K562 (cell line): ENCODE measurements around the gene FAM83F. TPM values are rescaled to one million over a fixed set of nuclear protein-coding genes. Genes with fewer than 3 reads are reported as not detected.

ENCODE experiments used
- ATAC-seq: fragments of 200-7000 bp; cut with Tn5 transposase; 3 replicates; pipeline ENCODE4 v1.9.1; 2020; ENCODE audit warnings: moderate library complexity
- BruUV-seq: library from RNA; stranded (reverse); fragments of 400-500 nt; replicated peaks from 2 replicates; lab custom pipeline; 2021; lab: Mats Ljungman, UMichigan
- CTCF ChIA-PET: fragments of 300-600 bp; formaldehyde crosslinking; extraction: SDS; loops from one replicate; lab custom pipeline; 2021; ENCODE audit warnings: low intra/inter-chr PET ratio; lab: Yijun Ruan, JAX
- POLR2A ChIA-PET: fragments of 300-600, 350-650 bp; sonication (Branson Sonifier 250); formaldehyde crosslinking; extraction: SDS; loops from one replicate; lab custom pipeline; 2021; ENCODE audit warnings: antibody characterized with exemption, inconsistent platforms; lab: Yijun Ruan, JAX
- DNase-seq, 4 experiments: peaks; one replicate each; pipeline versions ENCODE4 v3.0.0 to v3.0.0-alpha.2; 2011 to 2018; ENCODE audit warnings: low spot score in 3 of 4, mixed read lengths in 3 of 4; ENCODE audit errors: extremely low read depth in 1 of 4
- FAIRE-seq: peaks from 2 replicates; lab custom pipeline; 2011; peaks lifted over from hg19 to GRCh38; lab: Jason Lieb, UNC
- H2AFZ ChIP-seq: 2 replicates; pipeline ENCODE4 v1.6.0; 2011; ENCODE audit warnings: low read depth, low read length, control low read depth, inconsistent platforms
- H3K27ac ChIP-seq: fragments of 200-600 bp; 3 replicates; pipeline ENCODE4 v1.8.0; 2011; ENCODE audit warnings: low read depth, mild to moderate bottlenecking, control low read depth, inconsistent platforms, low read length, moderate library complexity, mixed read lengths; ENCODE audit errors: extremely low read depth
- H3K27me3 ChIP-seq, 2 experiments: fragments of 300-600 bp in 1 of 2; 2 replicates in 1 of 2; 3 replicates in 1 of 2; pipeline versions ENCODE4 v1.6.0 to v1.8.0; 2011; ENCODE audit warnings: inconsistent platforms in 2 of 2, low read length in 2 of 2, mild to moderate bottlenecking in 1 of 2, mixed read lengths in 1 of 2, moderate library complexity in 1 of 2; ENCODE audit not compliant: control insufficient read depth in 2 of 2, insufficient read depth in 2 of 2
- H3K36me3 ChIP-seq: fragments of 300-600 bp; 3 replicates; pipeline ENCODE4 v1.8.0; 2011; ENCODE audit warnings: mild to moderate bottlenecking, low read length, inconsistent platforms; ENCODE audit not compliant: control insufficient read depth, insufficient read depth
- H3K4me1 ChIP-seq, 2 experiments: fragments of 200-600 bp in 1 of 2; replicated peaks in 1 of 2; 2 replicates in 1 of 2; 3 replicates in 1 of 2; pipeline versions ENCODE4 v1.5.1 to v1.8.0; 2011; ENCODE audit warnings: inconsistent platforms in 2 of 2, low read length in 2 of 2, mild to moderate bottlenecking in 1 of 2, mixed read lengths in 1 of 2, moderate library complexity in 1 of 2; ENCODE audit not compliant: control insufficient read depth in 2 of 2, insufficient read depth in 2 of 2
- H3K4me2 ChIP-seq: 2 replicates; pipeline ENCODE4 v1.6.1; 2011; ENCODE audit warnings: low read length, control low read depth, inconsistent platforms, mixed read lengths; ENCODE audit not compliant: insufficient read depth
- H3K4me3 ChIP-seq: fragments of 200-600 bp; sonication (generic), shearing (Covaris generic); 2 replicates; pipeline ENCODE4 v1.5.1; 2016; ENCODE audit warnings: control low read depth, inconsistent platforms
- H3K79me2 ChIP-seq: fragments of 200-600 bp; 3 replicates; pipeline ENCODE4 v1.8.0; 2011; ENCODE audit warnings: low read length, inconsistent platforms; ENCODE audit not compliant: control insufficient read depth, insufficient read depth
- H3K9ac ChIP-seq, 2 experiments: 2 replicates each; pipeline versions ENCODE4 v1.6.0 to v1.6.1; 2011; ENCODE audit warnings: low read depth in 2 of 2, low read length in 2 of 2, control low read depth in 1 of 2, inconsistent platforms in 1 of 2, mild to moderate bottlenecking in 1 of 2, mixed read lengths in 1 of 2; ENCODE audit not compliant: insufficient read depth in 1 of 2
- H3K9me1 ChIP-seq: one replicate; pipeline ENCODE4 v1.6.0; 2011; ENCODE audit warnings: inconsistent platforms, mild to moderate bottlenecking, low read length, moderate library complexity; ENCODE audit not compliant: control insufficient read depth, insufficient read depth
- H3K9me3 ChIP-seq: replicated peaks from 2 replicates; pipeline ENCODE4 v1.5.1; 2011; ENCODE audit warnings: low read depth, low read length, inconsistent platforms; ENCODE audit not compliant: control insufficient read depth, insufficient read depth
- H4K20me1 ChIP-seq: replicated peaks from 2 replicates; pipeline ENCODE4 v1.6.1; 2011; ENCODE audit warnings: low read length, inconsistent platforms, mixed read lengths; ENCODE audit not compliant: control insufficient read depth, insufficient read depth
- BMI1 ChIP-seq: fragments of 150-350 bp; IDR thresholded peaks from 2 replicates; pipeline ENCODE4 v1.6.1; 2014; ENCODE audit warnings: low read length
- CC2D1A ChIP-seq: fragments of 450-650 bp; IDR thresholded peaks from 2 replicates; pipeline ENCODE4 v1.6.1; 2017; ENCODE audit warnings: mild to moderate bottlenecking
- ETV1 ChIP-seq: fragments of 450-650 bp; conservative IDR thresholded peaks from 2 replicates; pipeline ENCODE4 v1.6.1; 2016; ENCODE audit warnings: missing genetic modification characterization, control low read depth, low read depth, missing compliant biosample characterization
- KAT7 ChIP-seq: sonication (generic); formaldehyde crosslinking; IDR thresholded peaks from 2 replicates; pipeline ENCODE4 v1.8.0; 2022; ENCODE audit warnings: missing genetic modification reagents, mild to moderate bottlenecking, borderline replicate concordance
- MEIS2 ChIP-seq: fragments of 450-650 bp; IDR thresholded peaks from 2 replicates; pipeline ENCODE4 v1.6.1; 2014; ENCODE audit warnings: mild to moderate bottlenecking; ENCODE audit not compliant: partially characterized antibody
- NFXL1 ChIP-seq: fragments of 450-650 bp; formaldehyde crosslinking; IDR thresholded peaks from 2 replicates; pipeline ENCODE4 v1.4.0; 2021; ENCODE audit warnings: mild to moderate bottlenecking
- PHF21A ChIP-seq: fragments of 450-650 bp; IDR thresholded peaks from 2 replicates; pipeline ENCODE4 v1.6.1; 2017; ENCODE audit warnings: low read depth, borderline replicate concordance
- RCOR1 ChIP-seq, 2 experiments: IDR thresholded peaks; 2 replicates each; pipeline ENCODE4 v1.6.1; 2012; ENCODE audit warnings: low read depth in 2 of 2, low read length in 2 of 2, borderline replicate concordance in 1 of 2, improper control_type of control experiment in 1 of 2
- STAG1 ChIP-seq: sonication (generic); formaldehyde crosslinking; IDR thresholded peaks from 2 replicates; pipeline ENCODE4 v1.5.0; 2020; ENCODE audit warnings: missing genetic modification reagents, borderline replicate concordance
- THAP12 ChIP-seq: fragments of 250-450 bp; sonication (Bioruptor Pico); IDR thresholded peaks from 2 replicates; pipeline ENCODE4 v1.9.0; 2021; ENCODE audit warnings: mild to moderate bottlenecking, inconsistent platforms
- ZNF707 ChIP-seq: fragments of 250-450 bp; sonication (Bioruptor Pico); conservative IDR thresholded peaks from 2 replicates; pipeline ENCODE4 v1.8.0; 2022; ENCODE audit warnings: inconsistent platforms, mild to moderate bottlenecking, moderate library complexity
- WGBS: fragments of 100-300 bp; shearing (Covaris generic); methylation state at CpG from one replicate; pipeline ENCODE4 v1.1.6; 2016; ENCODE audit warnings: low coverage, mixed read lengths; ENCODE audit not compliant: insufficient coverage; ENCODE audit errors: missing lambda C conversion rate; 5-methylcytosine and 5-hydroxymethylcytosine counted together
- in situ Hi-C: fragments of 300-500 bp; cut with MboI; formaldehyde crosslinking; loops from 4 replicates; pipeline ENCODE4 v1.15.0; 2018; ENCODE audit warnings: inconsistent platforms, mixed read lengths
- intact Hi-C: fragments of 100-400 bp; cut with micrococcal nuclease; formaldehyde crosslinking; loops from 2 replicates; pipeline ENCODE4 v1.14.2; 2022
- polyA plus RNA-seq, 8 experiments: library from polyadenylated mRNA; depleted of rRNA in 4 of 8; stranded (reverse) in 5 of 8; unstranded in 3 of 8; fragments of >200 nt; fragmentation: Nextera tagmentation in 2 of 8; fragmentation: Illumina TruSeq in 1 of 8; extraction: Ambion mirVana in 2 of 8; extraction: Trizol in 1 of 8; gene quantifications; 2 replicates each; pipeline versions ENCODE4 v1.2.1 to v1.2.3, GENCODE V29; 2011 to 2014; ENCODE audit warnings: inconsistent platforms in 1 of 8, missing spikeins in 1 of 8
- total RNA-seq, 7 experiments: library from RNA; depleted of rRNA in 6 of 7; stranded (reverse); fragments of >200 nt in 6 of 7; fragmentation: Illumina TruSeq in 2 of 7; extraction: Trizol in 2 of 7; gene quantifications; 2 replicates each; pipeline versions ENCODE4 v1.2.1 to v1.2.3, GENCODE V29; 2011 to 2021; ENCODE audit warnings: low replicate concordance in 1 of 7
- TF ChIP-seq, protein P1 (sequence below), 2 experiments: fragments of 150-350 bp in 1 of 2; IDR thresholded peaks; 2 replicates each; pipeline ENCODE4 v1.6.1; 2012 to 2016; ENCODE audit warnings: low read depth in 2 of 2, low read length in 2 of 2, mild to moderate bottlenecking in 1 of 2, moderate library complexity in 1 of 2
- TF ChIP-seq, protein P2 (sequence below): sonication (generic); formaldehyde crosslinking; IDR thresholded peaks from 2 replicates; pipeline ENCODE4 v1.9.0; 2022; ENCODE audit warnings: mild to moderate bottlenecking, missing genetic modification reagents

FAM83F gene
- total and polyA plus RNA-seq, 9 of the 15 experiments (the other 6 are each of a cell fraction or from before 2014, with no cell fraction given): under 0.01 to 0.13 (median 0.04) TPM; not detected in 1

DNA sequence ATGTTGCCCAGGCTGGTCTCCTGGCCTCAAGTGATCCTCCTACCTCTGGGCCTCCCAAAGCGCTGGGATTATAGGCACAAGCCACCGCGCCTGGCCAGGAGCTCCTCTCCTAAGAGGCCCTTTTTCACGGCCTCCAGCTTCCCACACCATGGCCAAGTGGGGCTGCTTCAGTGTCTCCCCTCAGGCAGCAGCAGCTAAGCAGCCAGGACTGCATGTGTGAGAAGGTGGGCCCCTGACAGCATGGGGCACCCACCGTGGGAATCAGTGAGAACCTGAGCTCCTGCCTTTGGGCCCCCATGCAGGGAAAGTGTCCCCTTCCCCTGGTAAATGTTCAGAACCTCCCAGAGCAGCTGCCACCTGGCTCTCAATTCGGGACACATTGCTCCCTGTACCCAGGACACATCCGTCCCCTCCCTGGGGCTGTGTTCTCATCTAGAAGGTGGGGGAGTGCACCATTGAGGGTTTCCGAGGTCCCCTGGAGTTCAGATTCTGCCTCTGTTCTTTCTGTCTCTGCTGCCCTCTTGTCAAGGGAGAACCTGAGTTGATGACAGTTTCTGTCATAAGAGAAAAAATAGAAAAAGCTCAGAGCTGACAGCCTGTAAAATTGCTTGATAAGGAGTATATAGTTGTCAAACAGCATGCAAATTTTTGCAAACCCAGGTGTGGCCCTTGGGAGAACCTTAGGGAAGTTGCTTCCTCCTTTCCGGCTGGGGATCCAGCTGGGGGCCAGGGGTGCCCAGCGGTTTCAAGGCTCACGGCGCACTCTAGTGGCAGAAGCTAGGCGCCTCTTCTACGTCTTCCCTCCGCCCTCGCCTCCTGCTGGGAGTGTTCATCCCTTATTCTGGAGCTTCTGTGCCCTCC lies 29.7 kb downstream of the FAM83F start:
- in situ Hi-C loops: no loop called here
- H3K9ac ChIP-seq: peak overlapping the region in 1 of 2 experiments; percentile 29; a peak in 1 of 4 replicates
- peak; percentile 95 for ATAC-seq
- TF ChIP-seq MEIS2: peak; percentile 27
- no peak for TF ChIP-seq BMI1
- TF ChIP-seq, protein P1, sequence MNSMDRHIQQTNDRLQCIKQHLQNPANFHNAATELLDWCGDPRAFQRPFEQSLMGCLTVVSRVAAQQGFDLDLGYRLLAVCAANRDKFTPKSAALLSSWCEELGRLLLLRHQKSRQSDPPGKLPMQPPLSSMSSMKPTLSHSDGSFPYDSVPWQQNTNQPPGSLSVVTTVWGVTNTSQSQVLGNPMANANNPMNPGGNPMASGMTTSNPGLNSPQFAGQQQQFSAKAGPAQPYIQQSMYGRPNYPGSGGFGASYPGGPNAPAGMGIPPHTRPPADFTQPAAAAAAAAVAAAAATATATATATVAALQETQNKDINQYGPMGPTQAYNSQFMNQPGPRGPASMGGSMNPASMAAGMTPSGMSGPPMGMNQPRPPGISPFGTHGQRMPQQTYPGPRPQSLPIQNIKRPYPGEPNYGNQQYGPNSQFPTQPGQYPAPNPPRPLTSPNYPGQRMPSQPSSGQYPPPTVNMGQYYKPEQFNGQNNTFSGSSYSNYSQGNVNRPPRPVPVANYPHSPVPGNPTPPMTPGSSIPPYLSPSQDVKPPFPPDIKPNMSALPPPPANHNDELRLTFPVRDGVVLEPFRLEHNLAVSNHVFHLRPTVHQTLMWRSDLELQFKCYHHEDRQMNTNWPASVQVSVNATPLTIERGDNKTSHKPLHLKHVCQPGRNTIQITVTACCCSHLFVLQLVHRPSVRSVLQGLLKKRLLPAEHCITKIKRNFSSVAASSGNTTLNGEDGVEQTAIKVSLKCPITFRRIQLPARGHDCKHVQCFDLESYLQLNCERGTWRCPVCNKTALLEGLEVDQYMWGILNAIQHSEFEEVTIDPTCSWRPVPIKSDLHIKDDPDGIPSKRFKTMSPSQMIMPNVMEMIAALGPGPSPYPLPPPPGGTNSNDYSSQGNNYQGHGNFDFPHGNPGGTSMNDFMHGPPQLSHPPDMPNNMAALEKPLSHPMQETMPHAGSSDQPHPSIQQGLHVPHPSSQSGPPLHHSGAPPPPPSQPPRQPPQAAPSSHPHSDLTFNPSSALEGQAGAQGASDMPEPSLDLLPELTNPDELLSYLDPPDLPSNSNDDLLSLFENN (IDR thresholded peaks at IDR 0.05; ENCODE audit: low read depth in 2 of 2, low read length in 2 of 2): no peak
- TF ChIP-seq STAG1: peak; percentile 98
- TF ChIP-seq, protein P2, sequence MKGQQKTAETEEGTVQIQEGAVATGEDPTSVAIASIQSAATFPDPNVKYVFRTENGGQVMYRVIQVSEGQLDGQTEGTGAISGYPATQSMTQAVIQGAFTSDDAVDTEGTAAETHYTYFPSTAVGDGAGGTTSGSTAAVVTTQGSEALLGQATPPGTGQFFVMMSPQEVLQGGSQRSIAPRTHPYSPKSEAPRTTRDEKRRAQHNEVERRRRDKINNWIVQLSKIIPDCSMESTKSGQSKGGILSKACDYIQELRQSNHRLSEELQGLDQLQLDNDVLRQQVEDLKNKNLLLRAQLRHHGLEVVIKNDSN (CRISPR knock-in tag): no peak
- TF ChIP-seq CC2D1A: peak; percentile 74; the same call in 1 of the 2 replicates
- no peak for TF ChIP-seq THAP12
- TF ChIP-seq RCOR1 (IDR thresholded peaks at IDR 0.05; ENCODE audit: borderline replicate concordance in 1 of 2, low read depth in 2 of 2, low read length in 2 of 2): 0 out of 4 replicates have a peak, but pooled peaks of 1 of the 2 experiments have one; percentile 32
- no peak for TF ChIP-seq ZNF707
- TF ChIP-seq ETV1: peak; percentile 44; the same call in 1 of the 2 replicates
- no peak for TF ChIP-seq NFXL1 (CRISPR knock-in tag)
- no peak for TF ChIP-seq KAT7 (CRISPR knock-in tag)
- TF ChIP-seq PHF21A: no peak

More for the DNA sequence above, 29.7 kb downstream of the FAM83F start:
- intact Hi-C loops: loop anchor here (5.0 kb wide), 1 partner anchor 467 kb away; no protein-coding TSS in a partner anchor
- Histone ChIP-seq H4K20me1 (no peaks in the 10 kb centered on the region), H3K27ac (no peak overlapping the region), H3K9me1 (no peaks in the 10 kb centered on the region), H3K79me2 (no peaks in the 10 kb centered on the region), H3K4me1 (peaks cover 4 to 28% of the 10 kb centered on the region in 2 experiments; a peak in 4 of 5 replicates), H3K27me3 (no peaks in the 10 kb centered on the region), H3K36me3 (no peaks in the 10 kb centered on the region; the same call in 2 of the 3 replicates), H3K9me3 (no peaks in the 10 kb centered on the region), H3K4me3 (no peak overlapping the region), H2AFZ (peak overlapping the region; percentile 65), H3K4me2 (no peak overlapping the region)
- ChIA-PET CTCF (interaction anchor here (0.8 to 2.1 kb wide), 5 partner anchors 323 to 492 kb away, joined by 3 to 18 read pairs (median 3); partner anchors contain the start of gene RPS19BP1), POLR2A (interaction anchor here (0.6 to 1.7 kb wide), 10 partner anchors 16 to 1344 kb away, joined by 3 to 9 read pairs (median 4); no protein-coding TSS in a partner anchor)
- FAIRE-seq: peak; percentile 76
- WGBS: 22% methylated on average over 13 of the region's 16 CpGs
- no TSS peak for BruUV-seq
- peak; percentile 81 to 84 (median 82) for DNase-seq
